ENCODE results near the gene MYPOP.
A peak's percentile ranks its signal among the peaks of the same experiment; 100 is the strongest.

Gene MYPOP, protein sequence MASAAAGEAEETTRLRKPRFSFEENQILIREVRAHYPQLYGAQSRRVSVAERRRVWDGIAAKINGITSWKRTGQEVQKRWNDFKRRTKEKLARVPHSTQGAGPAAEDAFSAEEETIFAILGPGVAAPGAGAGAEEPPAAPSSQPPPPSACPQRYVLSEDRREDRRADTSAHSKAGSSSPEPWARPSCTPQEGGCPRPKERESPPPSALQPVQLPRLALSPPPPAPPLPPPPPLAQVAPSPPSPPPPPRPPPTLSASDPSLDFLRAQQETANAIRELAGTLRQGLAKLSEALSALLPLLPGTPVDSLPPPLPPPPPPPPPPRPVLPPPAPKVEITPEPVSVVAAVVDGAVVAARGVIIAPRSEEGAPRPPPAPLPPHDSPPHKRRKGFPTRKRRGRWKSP

DNA sequence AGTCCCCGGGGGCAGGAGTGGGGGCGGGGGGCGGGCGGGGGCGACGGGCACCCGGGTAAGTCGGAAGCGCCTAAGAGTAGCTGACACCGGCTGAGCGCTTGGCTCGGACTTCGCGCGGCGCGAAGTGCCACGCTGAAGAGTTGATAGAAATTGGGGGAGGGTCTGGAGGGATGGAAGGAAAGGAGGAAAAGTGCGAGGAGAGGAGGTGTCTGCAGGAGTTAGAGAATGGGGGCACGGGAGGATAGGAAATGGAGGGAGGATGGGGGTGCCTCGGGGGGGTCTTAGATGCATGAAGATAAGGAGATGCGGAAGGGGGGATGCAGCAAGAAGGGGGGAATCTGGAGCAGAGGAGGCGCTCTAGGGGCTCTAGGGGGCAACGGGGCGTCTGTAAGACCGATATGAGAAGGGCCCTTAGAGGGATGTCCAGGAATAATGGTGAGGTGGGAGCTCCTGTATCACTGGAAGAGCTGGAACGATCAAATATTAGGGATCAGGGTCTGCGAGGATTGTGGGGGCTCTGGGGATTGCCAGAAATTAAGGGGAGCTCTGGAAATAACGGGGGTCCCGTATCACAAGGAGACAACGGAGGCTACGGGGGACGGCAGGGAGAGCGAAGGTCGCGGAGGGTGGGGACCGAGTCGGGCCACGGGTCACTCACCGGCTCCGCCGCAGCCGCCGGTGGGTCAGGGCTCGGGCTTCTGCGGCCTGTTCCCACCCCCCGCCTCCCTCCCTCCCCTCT is at the start of gene MYPOP:
MYPOP (minus strand) TSS at position 702 of the 739 bp plus-strand sequence. CDS start 840 bp downstream, outside the sequence.
- no peak for DNase-seq

DNA sequence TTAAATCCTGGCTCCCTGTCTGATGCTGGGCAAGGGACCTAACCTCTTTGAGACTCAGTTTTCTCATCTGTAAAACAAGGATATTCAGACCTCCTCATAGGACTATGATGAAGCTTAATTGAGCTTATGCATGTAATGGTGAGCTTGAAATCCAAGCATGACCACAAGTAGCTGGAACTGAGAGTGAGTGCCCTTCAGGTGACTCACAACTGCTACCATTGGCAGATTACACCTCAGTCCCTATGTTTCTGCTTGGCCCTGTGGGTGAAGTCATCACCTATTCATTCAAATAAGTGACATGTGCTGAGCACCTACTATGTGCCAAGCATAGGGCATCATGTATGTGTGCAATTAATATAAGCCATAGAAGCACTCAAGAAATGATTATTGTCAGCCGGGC is 45.5 kb upstream of the MYPOP start:
- DNase-seq, result no peak

DNA sequence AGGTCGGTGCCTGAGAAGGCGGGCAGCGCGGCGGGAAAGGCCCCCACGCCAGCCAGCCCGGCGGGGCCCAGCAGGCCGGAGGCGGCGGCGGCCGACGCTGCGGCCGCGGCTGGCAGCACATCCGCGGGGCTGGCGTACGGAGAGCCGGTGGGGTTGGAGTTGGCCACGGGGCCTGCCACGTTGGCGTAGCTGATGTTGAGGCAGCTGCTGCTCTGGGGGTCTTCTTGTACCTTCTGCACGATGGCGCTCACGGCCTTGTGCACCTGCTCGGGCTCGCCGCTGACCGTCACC is 38.0 kb upstream of the MYPOP start:
- no peak for DNase-seq

DNA sequence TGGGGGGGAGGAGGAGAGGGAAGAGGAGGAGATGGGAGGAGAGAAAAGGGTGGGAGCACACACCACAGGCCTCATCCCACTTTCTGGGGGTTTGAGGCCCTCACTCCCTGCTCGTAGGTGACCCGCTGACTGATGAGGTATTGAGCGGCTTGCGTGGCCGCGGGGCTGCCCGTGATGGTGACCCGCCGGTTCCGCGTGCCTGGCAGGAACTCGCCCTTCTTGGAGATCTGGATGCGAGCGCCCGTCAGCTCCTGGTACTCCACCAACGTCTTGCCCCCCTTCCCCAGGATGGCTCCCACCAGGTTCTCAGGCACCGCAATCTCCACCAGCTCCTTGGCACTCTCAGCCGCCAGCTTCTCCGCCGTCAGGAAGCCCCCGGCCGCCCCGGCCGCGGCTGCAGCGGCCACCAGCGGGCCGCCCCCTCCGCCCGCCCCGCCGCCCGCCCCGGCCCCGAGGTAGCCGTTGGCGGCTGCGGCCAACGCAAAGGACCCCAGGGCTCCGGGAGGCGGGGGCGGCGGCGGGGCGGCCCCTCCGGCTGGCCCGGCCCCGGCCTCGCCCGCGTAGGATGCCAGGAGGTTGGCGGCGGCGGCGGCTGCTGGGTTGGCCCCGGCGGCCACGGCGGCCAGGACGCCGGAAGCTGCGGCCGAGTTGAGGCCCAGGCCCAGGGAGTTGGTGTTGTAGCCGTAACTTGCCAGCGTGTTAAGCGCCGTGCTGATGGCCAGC is 37.5 kb upstream of the MYPOP start:
- DNase-seq, result no peak

DNA sequence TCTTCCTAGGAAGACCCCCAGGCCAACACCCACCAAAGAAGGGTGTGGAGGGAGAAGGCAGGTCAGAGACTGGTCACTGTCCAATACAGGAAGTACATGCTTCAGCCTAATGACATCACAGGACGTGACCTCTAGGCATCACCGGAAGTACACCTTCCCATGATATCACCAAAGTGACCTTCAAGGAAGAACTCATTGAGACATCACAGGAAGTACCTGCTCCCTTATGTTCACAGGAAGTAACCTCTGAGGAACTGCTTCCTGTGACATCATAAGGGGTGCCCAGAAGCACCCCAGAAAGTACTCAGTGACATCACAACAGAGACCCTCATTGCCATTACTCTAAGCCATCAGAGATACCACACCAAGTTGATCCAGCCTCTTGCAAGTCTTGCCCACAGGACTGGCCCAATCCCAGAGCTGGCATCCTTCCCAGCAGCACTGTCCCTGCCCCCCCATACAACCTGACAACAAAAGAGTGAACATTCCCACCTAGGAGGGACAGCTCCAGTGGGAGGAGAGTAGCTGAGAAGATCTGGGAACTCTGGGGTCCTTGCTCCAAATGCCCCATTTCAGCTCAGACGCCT is 36.4 kb upstream of the MYPOP start:
- peak; percentile 16 for DNase-seq

DNA sequence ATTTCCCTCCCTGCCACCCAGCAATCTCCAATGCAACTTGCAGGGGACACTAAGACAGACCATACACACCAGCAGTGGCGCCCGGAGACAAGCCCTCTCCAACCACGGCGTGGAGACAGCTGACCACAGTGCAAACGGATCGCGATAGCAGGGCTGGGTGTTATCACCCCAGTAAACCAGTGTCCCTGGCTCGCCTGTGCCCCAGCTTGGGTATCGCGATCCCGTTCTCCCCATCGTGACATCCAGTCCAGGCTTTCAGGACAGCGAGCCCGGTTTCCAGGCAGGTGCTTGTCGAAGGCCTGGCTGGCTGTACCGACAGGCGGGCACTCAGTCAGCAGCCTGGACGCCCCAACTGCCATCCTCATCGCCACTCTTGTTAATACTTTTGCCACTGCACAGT is 32.9 kb upstream of the MYPOP start:
- no peak for DNase-seq

DNA sequence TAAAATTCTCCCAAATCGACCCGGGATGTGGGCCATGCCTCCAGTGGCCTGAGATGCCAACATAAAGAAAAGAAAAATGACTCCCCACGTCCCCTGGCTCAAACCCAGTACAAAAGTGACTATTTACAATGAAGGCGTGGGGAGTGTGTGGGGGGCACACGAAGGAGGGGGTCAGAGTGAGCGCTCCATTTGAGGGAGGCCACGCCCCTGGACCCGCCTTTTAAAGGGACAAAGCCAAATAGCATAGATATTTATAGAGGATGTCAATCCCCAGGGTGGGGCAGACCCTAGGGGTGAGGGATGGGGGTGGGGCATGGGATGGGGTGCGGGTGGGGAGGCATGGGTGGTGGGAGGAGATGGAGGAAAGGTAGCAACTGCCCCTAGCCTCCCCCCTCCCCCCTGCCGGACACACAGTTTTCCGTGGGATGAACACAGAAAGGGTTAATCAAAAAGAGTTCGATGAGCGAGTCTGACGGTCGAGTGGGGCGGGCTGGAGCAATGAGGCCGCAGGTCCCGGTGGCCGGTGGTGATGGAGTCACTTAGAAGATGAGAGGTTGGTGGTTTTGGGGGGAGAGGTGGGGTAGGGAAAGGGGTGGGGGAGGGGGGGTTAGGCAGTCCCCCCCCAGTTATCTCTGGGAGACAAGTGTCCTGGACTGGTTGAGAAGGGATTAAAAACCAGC is 32.3 kb upstream of the MYPOP start:
- no peak for DNase-seq

DNA sequence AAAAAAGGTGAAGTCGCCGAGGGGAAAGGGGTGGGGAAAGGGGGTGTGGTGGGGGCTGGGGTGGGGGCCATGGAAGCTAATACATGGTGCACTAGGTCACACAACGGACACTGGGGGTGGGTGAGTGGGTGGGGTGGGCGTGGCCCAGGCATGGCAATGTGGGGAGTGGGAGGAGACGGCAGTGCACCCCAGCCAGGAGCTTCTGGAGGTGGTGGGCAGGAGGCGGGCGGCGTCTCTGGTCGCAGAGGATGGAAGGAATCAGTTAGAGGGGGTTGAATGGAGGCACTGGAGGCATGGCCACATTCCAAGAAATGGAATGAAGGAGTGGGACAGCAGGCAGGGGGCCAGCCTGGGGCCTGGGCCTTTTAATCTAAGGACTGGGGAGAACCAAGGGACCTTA is 31.3 kb upstream of the MYPOP start:
- no peak for DNase-seq

DNA sequence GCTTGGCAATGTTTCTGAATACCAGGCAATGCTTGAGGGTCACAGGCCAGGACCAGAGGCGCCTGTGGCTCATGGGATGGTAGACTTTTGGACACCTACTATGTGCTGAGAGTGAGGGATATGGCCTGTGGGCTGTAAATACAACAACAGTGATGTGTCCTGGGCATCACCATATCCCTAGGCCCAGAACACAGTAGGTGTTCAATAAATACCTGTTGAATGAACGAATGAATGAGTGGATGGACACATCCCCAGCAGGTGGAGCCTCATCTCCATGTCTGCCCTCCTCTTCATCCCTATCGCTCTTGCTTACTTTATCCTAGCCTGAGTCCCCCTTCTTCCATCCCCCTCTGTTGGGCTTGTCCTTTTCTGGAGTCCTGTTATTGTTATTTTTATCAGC is 28.6 kb upstream of the MYPOP start:
- DNase-seq, result no peak

DNA sequence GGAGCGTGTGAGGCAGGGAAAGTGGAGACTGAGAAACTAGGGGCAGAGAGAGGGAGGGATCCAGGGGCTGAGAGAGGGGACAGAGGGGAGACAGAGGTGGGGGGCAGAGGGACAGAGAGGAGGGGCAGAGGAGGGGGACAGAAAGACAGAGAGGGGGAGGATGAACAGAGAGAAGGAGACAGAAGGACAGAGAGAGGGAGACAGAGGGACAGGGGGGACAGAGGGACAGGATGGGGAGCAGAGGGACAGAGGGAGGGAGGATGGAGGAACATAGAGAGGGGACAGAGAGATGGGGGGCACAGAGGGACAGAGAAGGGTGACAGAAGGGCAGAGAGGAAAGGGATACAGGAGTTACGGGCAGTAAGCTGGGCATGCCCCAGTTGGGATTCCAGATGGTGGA is 26.8 kb upstream of the MYPOP start:
- DNase-seq, result no peak

DNA sequence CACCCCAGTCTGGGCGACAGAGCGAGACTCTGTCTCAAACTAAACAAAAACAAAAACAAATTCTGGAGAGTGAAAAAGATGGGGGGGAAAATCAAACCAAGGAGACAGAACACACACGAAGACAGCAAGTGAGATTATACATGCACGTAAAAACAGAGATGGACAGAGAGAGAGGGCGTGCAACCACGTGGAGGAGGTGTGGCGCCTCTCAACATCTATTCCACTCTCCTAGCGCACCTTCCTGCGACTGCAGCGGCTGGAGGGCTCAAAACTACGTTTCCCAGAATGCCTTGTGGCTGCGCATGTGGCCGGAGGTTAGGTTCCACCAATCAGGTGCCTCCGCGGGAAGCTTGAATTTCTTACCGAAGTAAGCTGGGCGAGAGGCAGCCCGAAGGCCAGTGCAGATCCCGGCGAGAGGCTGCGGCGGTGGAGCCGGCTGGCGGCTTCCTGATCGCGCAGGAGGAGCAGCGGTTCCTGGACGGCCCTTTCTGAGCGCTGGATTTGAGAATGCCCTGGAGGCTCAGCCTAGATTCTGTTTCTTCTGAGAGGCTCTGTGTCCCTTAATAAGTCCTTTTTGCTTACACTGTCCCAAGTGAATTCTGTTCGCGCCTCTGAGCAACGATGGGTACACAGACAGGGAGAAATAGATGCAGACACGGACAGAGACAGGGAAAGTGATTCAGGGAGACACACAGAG is 25.3 kb upstream of the MYPOP start:
- DNase-seq, result peak; percentile 95

DNA sequence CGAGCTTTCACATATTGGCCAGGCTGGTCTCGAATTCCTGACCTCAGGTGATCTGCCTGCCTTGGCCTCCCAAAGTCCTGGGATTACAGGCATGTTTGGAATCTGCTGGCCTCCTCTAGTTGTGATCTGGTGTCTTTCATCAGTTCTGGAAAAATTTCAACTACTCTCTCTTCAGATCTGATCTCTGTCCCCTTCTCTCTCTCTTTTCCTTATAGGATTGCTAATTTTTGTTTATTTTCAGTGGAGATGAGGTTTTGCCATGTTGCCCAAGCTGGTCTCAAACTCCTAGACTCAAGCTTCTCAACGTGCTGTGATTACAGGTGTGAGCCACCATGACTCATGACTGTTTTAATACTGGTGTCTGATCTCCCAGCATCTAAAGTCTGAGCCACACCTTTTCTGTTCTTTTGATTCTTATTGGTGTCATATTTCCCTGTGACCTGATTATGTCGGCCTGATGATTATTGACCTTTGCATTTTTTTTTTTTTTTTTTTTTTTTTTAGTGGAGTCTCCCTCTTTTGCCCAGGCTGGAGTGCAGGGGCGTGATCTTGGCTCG is 22.6 kb upstream of the MYPOP start:
- DNase-seq, result no peak

DNA sequence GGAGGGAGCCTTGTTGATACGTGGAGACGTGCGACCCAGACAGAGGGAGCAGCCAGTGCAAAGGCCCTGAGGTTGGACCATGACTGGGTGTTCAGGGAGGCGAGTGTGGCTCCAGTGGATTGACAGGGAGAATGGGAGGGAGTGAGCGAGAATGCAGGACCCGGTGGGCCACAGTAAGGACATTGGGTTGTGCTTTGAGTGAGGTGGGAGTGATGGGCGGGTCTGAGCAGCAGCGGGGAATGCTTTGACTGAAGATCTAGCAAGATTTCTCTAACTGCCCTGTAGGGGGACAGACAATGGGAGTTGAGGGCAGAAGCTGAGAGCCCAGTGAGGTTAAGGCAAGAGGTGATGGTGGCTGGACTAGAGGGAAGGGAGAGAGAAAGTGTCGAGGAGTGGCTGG is 19.9 kb upstream of the MYPOP start:
- peak; percentile 27 for DNase-seq

DNA sequence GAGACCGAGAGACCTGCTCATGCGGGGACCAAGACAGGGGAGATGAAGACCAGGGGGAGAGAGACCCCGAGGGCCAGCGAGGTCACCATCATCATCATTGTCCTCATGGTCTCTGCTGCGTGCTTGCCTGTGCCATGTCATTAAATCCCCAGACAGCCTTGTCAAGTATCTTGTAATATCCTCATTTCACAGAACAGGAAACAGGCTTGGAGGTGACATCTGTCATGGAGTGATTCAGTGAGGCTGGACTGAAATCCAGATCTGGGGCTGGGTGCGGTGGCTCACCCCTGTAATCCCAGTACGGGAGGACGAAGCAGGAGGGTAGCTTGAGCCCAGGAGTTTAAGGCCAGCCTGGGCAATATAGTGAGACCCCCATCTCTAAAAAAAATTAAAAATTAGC is 18.0 kb upstream of the MYPOP start:
- peak; percentile 56 for DNase-seq

DNA sequence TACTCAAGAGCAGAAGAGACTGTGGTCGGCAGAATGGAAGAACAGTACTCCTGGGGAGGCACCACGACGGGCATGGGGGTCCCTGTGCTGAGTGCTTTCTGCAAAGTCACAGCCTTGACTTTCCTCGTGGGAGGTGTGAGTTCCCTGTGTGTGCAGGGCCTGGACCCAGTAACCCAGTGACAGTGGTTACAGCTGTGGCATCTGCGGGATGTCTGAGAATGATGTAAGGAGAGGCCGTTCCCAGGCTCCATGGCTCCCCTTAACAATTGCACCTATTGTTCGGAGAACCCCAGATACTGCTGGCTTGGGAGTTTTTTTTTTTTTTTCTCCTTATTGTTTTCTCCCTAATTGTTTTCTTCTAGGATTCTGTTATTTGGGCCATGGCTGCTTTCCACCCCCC is 17.3 kb upstream of the MYPOP start:
- DNase-seq, result no peak

DNA sequence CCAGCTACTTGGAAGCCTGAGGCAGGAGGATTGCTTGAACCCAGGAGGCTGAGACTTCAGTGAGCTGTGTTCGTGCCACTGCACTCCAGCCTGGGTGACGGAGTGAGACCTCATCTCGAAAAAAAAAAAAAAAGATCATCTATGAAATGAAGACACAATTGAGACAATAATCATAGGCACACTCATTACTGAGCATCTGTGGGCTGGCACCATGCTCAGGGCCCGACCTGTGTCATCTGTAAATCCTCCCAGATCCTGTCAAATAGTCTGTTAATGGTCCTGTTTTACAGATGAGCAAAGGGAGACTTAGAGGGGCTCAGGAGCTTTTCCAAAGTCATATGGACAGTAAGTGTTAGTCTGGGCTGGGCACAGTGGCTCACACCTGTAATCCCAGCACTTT is 16.3 kb upstream of the MYPOP start:
- DNase-seq, result peak; percentile 35

DNA sequence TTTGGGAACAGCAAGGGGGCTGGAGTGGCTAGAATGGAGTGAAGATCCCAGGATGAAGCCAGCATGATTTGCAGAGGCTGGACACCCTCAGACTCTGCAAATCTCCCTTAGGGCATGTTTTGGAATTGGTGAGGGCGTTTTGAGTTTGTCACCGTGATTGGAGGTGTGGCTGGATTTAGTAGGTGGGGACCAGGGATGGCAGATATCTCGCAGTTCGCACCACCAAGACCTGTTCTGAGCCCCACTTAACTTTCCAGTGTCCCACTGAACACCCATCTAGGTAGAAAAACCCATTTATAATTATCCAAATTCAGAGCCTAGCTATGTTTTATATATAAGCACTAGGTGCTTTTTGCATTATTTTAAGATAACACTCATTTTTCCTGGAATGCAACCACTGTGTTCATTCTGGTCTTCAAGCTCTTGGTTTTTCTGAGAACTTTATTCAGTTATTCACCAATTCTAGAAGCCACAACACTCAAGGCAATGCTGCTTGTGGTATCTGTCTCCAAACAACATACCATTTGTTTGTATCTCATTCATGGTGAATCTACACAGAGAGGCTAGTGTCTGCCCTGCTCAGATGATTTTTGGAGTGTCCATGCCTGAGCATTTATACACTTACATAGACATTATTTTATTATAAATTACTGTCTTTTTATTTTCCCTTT is 15.1 kb upstream of the MYPOP start:
- DNase-seq, result peak; percentile 62

DNA sequence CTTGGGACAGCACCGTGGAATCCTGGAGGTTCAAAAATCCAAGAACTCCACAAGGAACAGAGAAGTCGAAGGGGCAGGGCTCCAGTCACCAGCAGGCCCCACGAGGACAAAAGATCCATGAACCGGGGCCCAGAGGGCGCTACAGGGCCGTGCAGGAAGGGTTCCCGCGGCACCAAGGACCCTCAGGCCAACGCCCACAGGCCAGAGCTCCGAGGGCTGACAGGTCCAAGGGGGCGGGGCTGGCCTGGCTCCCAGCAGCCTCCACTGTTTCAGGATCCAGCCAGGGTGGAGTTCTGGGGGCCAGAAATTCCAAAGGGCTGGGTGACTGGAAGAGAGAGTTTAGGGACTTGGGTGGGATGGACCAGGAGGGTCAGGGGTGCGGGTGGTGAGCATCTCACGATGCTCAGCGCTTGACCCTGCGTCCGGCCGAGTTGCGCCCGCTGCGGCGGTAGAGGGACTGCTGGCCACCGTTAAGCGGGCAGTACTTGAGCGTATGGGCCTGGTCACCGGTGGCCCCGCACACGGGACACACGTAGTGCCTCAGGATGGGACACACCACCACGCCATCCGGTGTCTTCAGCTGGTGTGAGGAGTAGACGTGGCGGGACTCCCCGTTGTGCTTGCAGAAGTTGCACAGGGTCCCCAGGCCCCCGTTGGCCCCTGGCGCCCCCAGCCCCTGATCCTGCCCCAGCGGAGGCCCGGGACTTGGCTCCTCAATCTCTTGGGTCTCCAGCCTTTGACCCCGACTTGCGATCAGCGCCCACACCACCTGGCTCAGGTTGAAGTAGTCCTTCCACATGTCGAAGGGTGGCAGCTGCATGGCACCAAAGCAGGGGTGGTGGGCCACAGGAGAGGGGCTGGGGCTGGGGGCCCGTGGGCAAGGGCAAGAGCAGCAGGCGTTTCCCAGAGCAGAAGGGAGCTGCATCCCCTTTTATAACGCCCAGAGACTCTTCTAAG is 11.7 kb upstream of the MYPOP start, which contains the start of gene NANOS2:
NANOS2 (minus strand) TSS at position 905 of the 957 bp plus-strand sequence; CDS start at position 820, 85 bp downstream.
- peak; percentile 42 for DNase-seq

DNA sequence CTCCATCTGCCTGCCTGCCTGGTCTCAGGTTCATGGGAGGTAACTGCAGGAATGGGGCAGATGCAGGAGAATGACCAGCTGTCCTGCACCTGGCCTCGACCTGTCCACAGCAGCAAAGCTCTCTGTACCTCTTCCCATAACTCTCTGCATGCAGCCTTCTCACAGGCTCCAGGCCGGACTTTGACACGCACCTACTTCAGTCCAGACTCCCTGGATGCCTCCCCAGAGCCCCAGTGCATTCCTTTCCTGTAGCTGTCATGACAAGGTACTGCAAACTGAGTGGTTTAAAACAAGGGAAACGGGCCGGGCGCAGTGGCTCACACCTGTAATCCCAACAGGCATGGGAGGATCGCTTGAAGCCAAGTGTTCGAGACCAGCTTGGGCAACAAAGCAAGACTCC is 8.9 kb upstream of the MYPOP start:
- DNase-seq, result no peak

DNA sequence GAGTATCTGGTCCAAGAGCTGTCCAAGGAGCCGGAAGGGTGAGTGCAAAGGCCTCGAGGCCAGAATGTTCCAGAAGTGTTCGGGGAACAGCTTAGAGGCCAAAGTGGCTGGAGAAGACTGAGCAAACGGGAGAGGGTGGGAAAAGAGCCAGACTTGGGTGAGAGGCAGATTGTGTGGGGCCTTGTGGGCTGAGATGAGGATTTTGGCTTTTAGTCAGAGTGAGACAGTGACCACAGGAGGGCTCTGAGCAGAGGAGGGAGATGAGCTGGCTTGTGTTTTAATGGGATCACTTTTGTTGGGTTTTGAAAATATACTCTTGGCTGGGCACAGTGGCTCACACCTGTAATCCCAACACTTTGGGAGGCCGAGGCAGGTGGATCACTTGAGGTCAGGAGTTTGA is 6.5 kb upstream of the MYPOP start:
- no peak for DNase-seq

Data from activated CD4-positive, alpha-beta T cell treated with anti-CD3 and anti-CD28 coated beads, Interleukin-2, Interleukin-6, amounts not matched to agents 100 ng/mL and 50 ng/mL, durations not matched to agents 16 hours and 8 hours (primary cell).